ENCODE measurements around the gene TNRC6C.
A peak's percentile ranks its signal among the peaks of the same experiment; 100 is the strongest.

The TNRC6C gene

DNA sequence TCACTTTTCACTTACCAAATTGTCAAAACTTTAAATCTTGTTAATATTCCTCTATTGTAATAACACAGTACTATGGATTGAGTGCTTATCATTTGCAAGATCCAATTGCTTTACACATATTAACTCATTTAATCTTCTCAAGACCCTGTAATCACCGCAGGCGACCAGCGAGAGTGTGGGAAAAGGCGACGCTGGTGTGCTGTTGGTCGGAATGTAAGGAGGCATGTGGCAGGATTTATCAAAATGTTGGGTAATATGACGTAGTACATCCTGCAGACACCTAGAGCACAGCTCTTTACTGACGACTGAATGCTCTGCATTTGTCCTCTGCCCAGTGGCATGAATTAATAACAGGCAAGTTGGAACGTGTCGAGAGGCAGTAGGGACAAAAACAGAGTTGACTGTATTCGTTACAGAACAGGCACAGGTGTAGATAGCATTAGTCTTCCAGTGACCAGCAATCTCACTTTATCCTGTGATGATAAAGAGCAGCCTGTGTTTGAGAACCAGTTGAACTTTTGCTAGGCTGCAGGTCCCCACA lies 80.3 kb downstream of the TNRC6C start:
- no peaks in the 10 kb centered on the region for H3K9me3 ChIP-seq (replicated peaks in 1 of 2; ENCODE audit: control insufficient read depth in 2 of 2, insufficient read depth in 1 of 2, low read depth in 1 of 2, low read length in 2 of 2)
- no peak overlapping the region for H3K14ac ChIP-seq (ENCODE audit: low read length)
- H3K9ac ChIP-seq (ENCODE audit: low read depth, low read length, poor library complexity) = no peak overlapping the region
- H3K18ac ChIP-seq (ENCODE audit: low read length) = no peak overlapping the region
- no peak overlapping the region for H3K4me2 ChIP-seq (ENCODE audit: insufficient read depth, low read length, poor library complexity, severe bottlenecking)
- H2BK5ac ChIP-seq (ENCODE audit: low read length) = no peak overlapping the region
- H2AK5ac ChIP-seq (ENCODE audit: low read depth, low read length) = no peak overlapping the region
- no peak overlapping the region for H3K27ac ChIP-seq (replicated peaks; ENCODE audit: low read length)
- no peak overlapping the region for H3K23ac ChIP-seq (ENCODE audit: low read depth, low read length, poor library complexity)
- H3K4me1 ChIP-seq (ENCODE audit: control insufficient read depth in 2 of 2, insufficient read depth in 1 of 2, low read depth in 1 of 2, low read length in 2 of 2) = no peaks in the 10 kb centered on the region
- no peak overlapping the region for H4K8ac ChIP-seq (ENCODE audit: low read depth, low read length)
- no peak for DNase-seq (ENCODE audit: low spot score)
- H3K4me3 ChIP-seq (ENCODE audit: low read length in 2 of 2) = no peak overlapping the region
- no peak overlapping the region for H2BK120ac ChIP-seq (ENCODE audit: low read depth, low read length)
- H3K27me3 ChIP-seq (ENCODE audit: control insufficient read depth in 3 of 3, insufficient read depth in 3 of 3, low read depth in 1 of 3, low read length in 3 of 3) = no peaks in the 10 kb centered on the region
- no peak overlapping the region for H3K4ac ChIP-seq (ENCODE audit: low read length)
- no peak overlapping the region for H2BK12ac ChIP-seq (ENCODE audit: low read length)
- H2AFZ ChIP-seq (ENCODE audit: low read length) = no peak overlapping the region
- no peak overlapping the region for H2BK15ac ChIP-seq (ENCODE audit: low read length)
- H4K91ac ChIP-seq (ENCODE audit: low read depth, low read length, poor library complexity) = no peak overlapping the region
- WGBS, 2 donors (ENCODE audit: extremely low coverage in 2 of 2, insufficient read length in 2 of 2, insufficient replicate concordance in 1 of 2) = no CpG with 5 or more reads among the region's 11 CpGs
- peaks cover 15 to 80% of the 10 kb centered on the region in 2 donors for H3K36me3 ChIP-seq (replicated peaks in 1 of 2; ENCODE audit: control insufficient read depth in 2 of 2, insufficient read depth in 2 of 2, low read length in 2 of 2)
- H3K79me1 ChIP-seq (ENCODE audit: low read depth, low read length) = peaks cover 2% of the 10 kb centered on the region

DNA sequence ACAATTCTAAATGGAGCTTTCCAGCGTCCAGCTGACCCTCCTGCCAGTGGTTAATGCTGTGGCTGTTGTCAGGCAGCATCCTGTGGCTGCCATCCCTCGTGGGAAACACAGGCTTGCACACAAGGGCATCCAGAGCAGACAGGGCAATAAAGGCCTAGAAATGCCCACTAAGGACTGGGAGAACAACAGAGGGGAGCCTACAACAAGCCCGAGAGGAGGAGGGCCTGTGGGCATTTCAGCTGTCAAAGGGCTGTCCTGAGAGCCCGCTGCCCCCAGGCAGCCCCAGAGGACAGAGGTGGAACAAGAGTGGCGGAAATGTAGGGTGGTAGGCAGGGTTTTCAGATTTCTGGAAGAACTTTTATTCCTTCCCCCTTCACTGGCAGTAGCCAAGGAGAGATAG lies 81.1 kb downstream of the TNRC6C start:
- H3K4me1 ChIP-seq (ENCODE audit: control insufficient read depth in 2 of 2, insufficient read depth in 1 of 2, low read depth in 1 of 2, low read length in 2 of 2) = no peaks in the 10 kb centered on the region
- H3K4me3 ChIP-seq (ENCODE audit: low read length in 2 of 2) = no peak overlapping the region
- DNase-seq (ENCODE audit: low spot score) = no peak
- no peak overlapping the region for H2AK5ac ChIP-seq (ENCODE audit: low read depth, low read length)
- WGBS, 2 donors (ENCODE audit: extremely low coverage in 2 of 2, insufficient read length in 2 of 2, insufficient replicate concordance in 1 of 2) = no CpG with 5 or more reads among the region's 5 CpGs
- no peak overlapping the region for H3K27ac ChIP-seq (replicated peaks; ENCODE audit: low read length)
- H2BK15ac ChIP-seq (ENCODE audit: low read length) = no peak overlapping the region
- no peak overlapping the region for H3K14ac ChIP-seq (ENCODE audit: low read length)
- H3K36me3 ChIP-seq (replicated peaks in 1 of 2; ENCODE audit: control insufficient read depth in 2 of 2, insufficient read depth in 2 of 2, low read length in 2 of 2) = peaks cover 17 to 80% of the 10 kb centered on the region in 2 donors
- H3K79me1 ChIP-seq (ENCODE audit: low read depth, low read length) = peaks cover 2% of the 10 kb centered on the region
- no peaks in the 10 kb centered on the region for H3K9me3 ChIP-seq (replicated peaks in 1 of 2; ENCODE audit: control insufficient read depth in 2 of 2, insufficient read depth in 1 of 2, low read depth in 1 of 2, low read length in 2 of 2)
- H2BK12ac ChIP-seq (ENCODE audit: low read length) = no peak overlapping the region
- no peak overlapping the region for H4K8ac ChIP-seq (ENCODE audit: low read depth, low read length)
- no peak overlapping the region for H2BK120ac ChIP-seq (ENCODE audit: low read depth, low read length)
- peak overlapping the region; percentile 31 for H3K23ac ChIP-seq (ENCODE audit: low read depth, low read length, poor library complexity)
- H4K91ac ChIP-seq (ENCODE audit: low read depth, low read length, poor library complexity) = no peak overlapping the region
- H3K4me2 ChIP-seq (ENCODE audit: insufficient read depth, low read length, poor library complexity, severe bottlenecking) = no peak overlapping the region
- no peak overlapping the region for H3K18ac ChIP-seq (ENCODE audit: low read length)
- peak overlapping the region; percentile 25 for H3K9ac ChIP-seq (ENCODE audit: low read depth, low read length, poor library complexity)
- H2AFZ ChIP-seq (ENCODE audit: low read length) = no peak overlapping the region
- no peak overlapping the region for H3K4ac ChIP-seq (ENCODE audit: low read length)
- no peak overlapping the region for H2BK5ac ChIP-seq (ENCODE audit: low read length)
- H3K27me3 ChIP-seq (ENCODE audit: control insufficient read depth in 3 of 3, insufficient read depth in 3 of 3, low read depth in 1 of 3, low read length in 3 of 3) = no peaks in the 10 kb centered on the region

DNA sequence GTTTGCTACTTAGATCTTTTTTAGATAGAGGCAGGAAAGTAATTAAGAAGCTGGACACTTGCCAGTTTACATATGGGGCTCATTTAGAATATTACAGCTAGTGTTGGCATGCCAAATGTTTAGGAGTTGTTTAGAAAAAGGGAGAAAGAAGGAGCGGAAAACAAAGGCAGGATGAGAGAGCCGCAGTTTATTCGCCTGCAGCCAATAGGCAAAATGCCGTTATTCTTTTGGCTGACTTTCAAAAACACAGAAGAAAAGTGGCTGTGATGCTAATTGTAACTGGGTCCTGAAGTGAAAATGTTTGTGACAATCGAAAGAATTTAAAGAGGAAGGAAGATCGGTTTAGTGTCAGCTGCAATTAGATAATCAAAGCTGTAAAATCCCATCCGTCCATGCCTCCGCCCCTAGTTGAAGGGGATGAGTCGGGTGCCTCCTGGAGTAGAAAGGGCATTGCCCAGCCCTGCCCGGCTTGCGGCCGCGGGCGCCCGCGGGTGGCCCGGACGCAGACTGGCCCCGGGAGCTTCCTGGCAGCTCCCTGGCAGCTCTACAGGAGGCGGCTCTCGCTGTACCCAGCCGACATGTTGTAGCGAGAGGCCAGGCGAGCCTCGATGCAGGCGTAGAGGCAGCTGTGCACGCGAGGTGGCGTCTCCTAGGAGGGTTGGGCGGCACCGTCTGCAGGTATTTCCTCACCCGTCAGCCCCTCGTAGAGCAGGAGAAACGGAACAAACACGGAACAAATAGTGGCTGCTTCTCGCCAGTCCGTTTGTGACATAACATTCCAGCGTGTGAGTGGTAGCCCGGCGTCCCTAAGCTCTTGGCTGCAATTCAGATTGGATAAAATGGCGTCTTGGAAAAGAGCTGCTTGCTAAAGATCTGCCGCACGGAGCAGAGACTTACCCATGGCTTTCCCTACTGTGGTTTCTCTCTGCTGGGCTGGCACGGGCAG lies 82.2 kb downstream of the TNRC6C start:
- H3K27me3 ChIP-seq (ENCODE audit: control insufficient read depth in 3 of 3, insufficient read depth in 3 of 3, low read depth in 1 of 3, low read length in 3 of 3) = no peaks in the 10 kb centered on the region
- H4K91ac ChIP-seq (ENCODE audit: low read depth, low read length, poor library complexity) = no peak overlapping the region
- WGBS, 2 donors (ENCODE audit: extremely low coverage in 2 of 2, insufficient read length in 2 of 2, insufficient replicate concordance in 1 of 2) = no CpG with 5 or more reads among the region's 44 CpGs
- H3K27ac ChIP-seq (replicated peaks; ENCODE audit: low read length) = no peak overlapping the region
- peaks cover 22 to 78% of the 10 kb centered on the region in 2 donors for H3K36me3 ChIP-seq (replicated peaks in 1 of 2; ENCODE audit: control insufficient read depth in 2 of 2, insufficient read depth in 2 of 2, low read length in 2 of 2)
- H3K9ac ChIP-seq (ENCODE audit: low read depth, low read length, poor library complexity) = no peak overlapping the region
- no peak overlapping the region for H3K4me2 ChIP-seq (ENCODE audit: insufficient read depth, low read length, poor library complexity, severe bottlenecking)
- H3K18ac ChIP-seq (ENCODE audit: low read length) = peak overlapping the region; percentile 68
- no peak for DNase-seq (ENCODE audit: low spot score)
- H2BK120ac ChIP-seq (ENCODE audit: low read depth, low read length) = no peak overlapping the region
- no peak overlapping the region for H3K4me3 ChIP-seq (ENCODE audit: low read length in 2 of 2)
- no peak overlapping the region for H2BK15ac ChIP-seq (ENCODE audit: low read length)
- H4K8ac ChIP-seq (ENCODE audit: low read depth, low read length) = no peak overlapping the region
- no peak overlapping the region for H2AK5ac ChIP-seq (ENCODE audit: low read depth, low read length)
- peaks cover 2% of the 10 kb centered on the region for H3K79me1 ChIP-seq (ENCODE audit: low read depth, low read length)
- no peak overlapping the region for H2AFZ ChIP-seq (ENCODE audit: low read length)
- H3K4ac ChIP-seq (ENCODE audit: low read length) = no peak overlapping the region
- no peak overlapping the region for H2BK12ac ChIP-seq (ENCODE audit: low read length)
- H3K9me3 ChIP-seq (replicated peaks in 1 of 2; ENCODE audit: control insufficient read depth in 2 of 2, insufficient read depth in 1 of 2, low read depth in 1 of 2, low read length in 2 of 2) = peaks cover 2 to 8% of the 10 kb centered on the region in 2 donors
- no peaks in the 10 kb centered on the region for H3K4me1 ChIP-seq (ENCODE audit: control insufficient read depth in 2 of 2, insufficient read depth in 1 of 2, low read depth in 1 of 2, low read length in 2 of 2)
- H3K14ac ChIP-seq (ENCODE audit: low read length) = no peak overlapping the region
- peak overlapping the region; percentile 22 for H3K23ac ChIP-seq (ENCODE audit: low read depth, low read length, poor library complexity)
- no peak overlapping the region for H2BK5ac ChIP-seq (ENCODE audit: low read length)

DNA sequence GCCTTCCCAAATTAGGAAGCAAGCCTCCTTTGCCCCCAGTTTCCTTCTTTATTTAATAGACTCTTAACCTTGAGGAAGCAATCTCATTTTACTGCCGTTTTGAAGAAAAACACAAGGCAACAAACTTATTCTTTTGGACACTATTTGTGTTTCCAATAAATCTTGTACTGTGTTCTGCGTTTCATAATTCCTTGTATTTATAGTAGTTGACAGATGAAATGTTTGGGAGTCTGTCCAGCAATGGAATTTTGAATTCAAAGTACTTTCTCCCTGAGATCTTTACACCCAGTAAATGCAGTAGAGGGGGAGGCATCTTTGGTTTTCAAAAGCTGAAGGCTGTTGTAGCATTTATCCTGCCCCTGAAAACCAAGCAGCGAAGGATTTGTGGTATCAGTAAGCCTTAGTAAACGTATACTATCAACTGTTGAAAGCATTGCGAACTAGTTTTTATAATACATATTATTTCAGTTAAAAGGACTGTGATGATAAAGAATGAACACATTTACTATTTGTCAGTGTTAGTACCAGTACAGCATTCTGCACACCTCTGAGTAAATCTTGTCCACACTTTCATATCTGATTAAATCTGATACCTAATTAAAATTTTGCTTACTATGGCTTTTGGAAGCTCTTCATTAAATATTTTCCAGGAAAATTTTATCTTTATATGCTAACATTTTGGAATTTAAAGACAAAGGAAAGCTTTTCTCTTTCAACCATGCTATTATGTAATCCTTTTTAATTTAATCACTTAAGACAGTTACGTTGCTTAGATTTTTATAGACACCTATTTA lies 83.1 kb downstream of the TNRC6C start:
- H3K79me1 ChIP-seq (ENCODE audit: low read depth, low read length) = peaks cover 2% of the 10 kb centered on the region
- no peak overlapping the region for H3K4me3 ChIP-seq (ENCODE audit: low read length in 2 of 2)

More for the DNA sequence above, 83.1 kb downstream of the TNRC6C start:
- Histone ChIP-seq H2BK15ac (ENCODE audit: low read length) (no peak overlapping the region), H3K4ac (ENCODE audit: low read length) (no peak overlapping the region), H2AFZ (ENCODE audit: low read length) (no peak overlapping the region), H3K14ac (ENCODE audit: low read length) (no peak overlapping the region), H2BK120ac (ENCODE audit: low read depth, low read length) (no peak overlapping the region), H3K27me3 (ENCODE audit: control insufficient read depth in 3 of 3, insufficient read depth in 3 of 3, low read depth in 1 of 3, low read length in 3 of 3) (no peaks in the 10 kb centered on the region), H3K18ac (ENCODE audit: low read length) (no peak overlapping the region), H3K36me3 (replicated peaks in 1 of 2; ENCODE audit: control insufficient read depth in 2 of 2, insufficient read depth in 2 of 2, low read length in 2 of 2) (peaks cover 22 to 77% of the 10 kb centered on the region in 2 donors), H3K27ac (replicated peaks; ENCODE audit: low read length) (no peak overlapping the region), H2AK5ac (ENCODE audit: low read depth, low read length) (no peak overlapping the region), H2BK12ac (ENCODE audit: low read length) (no peak overlapping the region), H3K9ac (ENCODE audit: low read depth, low read length, poor library complexity) (no peak overlapping the region), H3K9me3 (replicated peaks in 1 of 2; ENCODE audit: control insufficient read depth in 2 of 2, insufficient read depth in 1 of 2, low read depth in 1 of 2, low read length in 2 of 2) (peaks cover 2 to 10% of the 10 kb centered on the region in 2 donors), H3K4me2 (ENCODE audit: insufficient read depth, low read length, poor library complexity, severe bottlenecking) (no peak overlapping the region), H3K4me1 (ENCODE audit: control insufficient read depth in 2 of 2, insufficient read depth in 1 of 2, low read depth in 1 of 2, low read length in 2 of 2) (no peaks in the 10 kb centered on the region), H4K91ac (ENCODE audit: low read depth, low read length, poor library complexity) (no peak overlapping the region), H4K8ac (ENCODE audit: low read depth, low read length) (no peak overlapping the region), H3K23ac (ENCODE audit: low read depth, low read length, poor library complexity) (no peak overlapping the region), H2BK5ac (ENCODE audit: low read length) (no peak overlapping the region)
- no peak for DNase-seq (ENCODE audit: low spot score)
- WGBS, 2 donors (ENCODE audit: extremely low coverage in 2 of 2, insufficient read length in 2 of 2, insufficient replicate concordance in 1 of 2) = no CpG with 5 or more reads among the region's 6 CpGs

All from neuronal stem cell (in vitro differentiated cells).